MM.1S (cell line): ENCODE measurements around the gene NANS.

Source experiments
- DNase-seq: peaks from one replicate; pipeline ENCODE4 v3.0.0-alpha.2; 2015
- H2AFZ ChIP-seq: fragments of 300-600 bp; sonication (generic); 2 replicates; pipeline ENCODE4 v1.6.0; 2016; ENCODE audit warnings: antibody characterized with exemption, low read length
- H3F3A ChIP-seq: fragments of 300-600 bp; sonication (generic); 2 replicates; pipeline ENCODE4 v1.6.1; 2016; ENCODE audit warnings: mild to moderate bottlenecking, antibody characterized with exemption, low read length, moderate library complexity, mixed read lengths; ENCODE audit not compliant: insufficient read depth
- H3K27ac ChIP-seq: fragments of 300-600 bp; sonication (generic); 2 replicates; pipeline ENCODE4 v1.5.1; 2016; ENCODE audit warnings: mild to moderate bottlenecking, low read length
- H3K27me3 ChIP-seq: fragments of 300-600 bp; sonication (generic); replicated peaks from 2 replicates; pipeline ENCODE4 v1.6.0; 2016; ENCODE audit warnings: low read length; ENCODE audit not compliant: insufficient read depth
- H3K36me3 ChIP-seq: fragments of 300-600 bp; sonication (generic); replicated peaks from 2 replicates; pipeline ENCODE4 v1.6.1; 2016; ENCODE audit warnings: mild to moderate bottlenecking, low read length, mixed read lengths; ENCODE audit not compliant: insufficient read depth
- H3K4me1 ChIP-seq: fragments of 300-600 bp; sonication (generic); 2 replicates; pipeline ENCODE4 v1.6.1; 2016; ENCODE audit warnings: low read length, mixed read lengths
- H3K4me2 ChIP-seq: fragments of 300-600 bp; sonication (generic); 2 replicates; pipeline ENCODE4 v1.6.0; 2016; ENCODE audit warnings: low read depth, low read length
- H3K4me3 ChIP-seq: fragments of 300-600 bp; sonication (generic); 2 replicates; pipeline ENCODE4 v1.5.1; 2016; ENCODE audit warnings: low read length, mixed read lengths
- H3K79me2 ChIP-seq: fragments of 300-600 bp; sonication (generic); 2 replicates; pipeline ENCODE4 v1.6.1; 2016; ENCODE audit warnings: mixed run types, low read length, mixed read lengths
- H3K9ac ChIP-seq: fragments of 300-600 bp; sonication (generic); 2 replicates; pipeline ENCODE4 v1.6.1; 2016; ENCODE audit warnings: low read length, mixed read lengths
- H3K9me2 ChIP-seq: fragments of 300-600 bp; sonication (generic); replicated peaks from 2 replicates; pipeline ENCODE4 v1.6.1; 2016; ENCODE audit warnings: mild to moderate bottlenecking, low read length, mixed read lengths; ENCODE audit not compliant: insufficient read depth
- H3K9me3 ChIP-seq: fragments of 300-600 bp; sonication (generic); replicated peaks from 2 replicates; pipeline ENCODE4 v1.6.1; 2016; ENCODE audit warnings: mild to moderate bottlenecking, low read length, mixed read lengths; ENCODE audit not compliant: insufficient read depth
- H4K20me1 ChIP-seq: fragments of 300-600 bp; sonication (generic); 2 replicates; pipeline ENCODE4 v1.6.1; 2016; ENCODE audit warnings: mild to moderate bottlenecking, low read length, moderate library complexity, mixed read lengths; ENCODE audit not compliant: insufficient read depth
- CTCF ChIP-seq: fragments of 300-600 bp; sonication (generic); IDR thresholded peaks from 2 replicates; pipeline ENCODE4 v1.5.1; 2016; ENCODE audit warnings: antibody characterized with exemption, low read length, mixed read lengths
- EZH2 ChIP-seq: fragments of 300-600 bp; sonication (generic); optimal IDR thresholded peaks from 2 replicates; pipeline ENCODE3; 2017; ENCODE audit warnings: low read depth, mild to moderate bottlenecking, antibody characterized with exemption, low read length, mixed read lengths
- EZH2phosphoT487 ChIP-seq: fragments of 300-600 bp; sonication (generic); IDR thresholded peaks from 2 replicates; pipeline ENCODE4 v1.6.1; 2018; ENCODE audit warnings: antibody characterized with exemption, low read length

NANS gene

GRCh38 chr9:98021306-98022040 is 35.1 kb upstream of the NANS start:
- H2AFZ ChIP-seq, result no peak overlapping the region
- no peak overlapping the region for H3K4me3 ChIP-seq
- TF ChIP-seq EZH2phosphoT487 (no peak), EZH2 (no peak), CTCF (no peak)
- peaks cover 13% of the 10 kb centered on the region for H3K4me1 ChIP-seq
- H4K20me1 ChIP-seq, result no peaks in the 10 kb centered on the region
- peaks cover 7% of the 10 kb centered on the region; the same call in 1 of the 2 replicates for H3K36me3 ChIP-seq
- H3K9me3 ChIP-seq, result no peaks in the 10 kb centered on the region
- DNase-seq, result no peak
- no peaks in the 10 kb centered on the region for H3K9me2 ChIP-seq
- H3K4me2 ChIP-seq, result no peak overlapping the region
- no peaks in the 10 kb centered on the region for H3K79me2 ChIP-seq
- H3K27me3 ChIP-seq, result no peaks in the 10 kb centered on the region
- no peak overlapping the region for H3K27ac ChIP-seq
- peaks cover 12% of the 10 kb centered on the region for H3F3A ChIP-seq
- no peak overlapping the region for H3K9ac ChIP-seq

- no peak overlapping the region for H3K27ac ChIP-seq
- no peaks in the 10 kb centered on the region for H3K9me2 ChIP-seq
- peaks cover 7% of the 10 kb centered on the region; the same call in 1 of the 2 replicates for H3K36me3 ChIP-seq
- no peak overlapping the region for H2AFZ ChIP-seq
- H3K79me2 ChIP-seq, result no peaks in the 10 kb centered on the region
- DNase-seq, result no peak
- no peaks in the 10 kb centered on the region for H3K27me3 ChIP-seq
- no peaks in the 10 kb centered on the region for H3K9me3 ChIP-seq
- H3K9ac ChIP-seq, result no peak overlapping the region
- TF ChIP-seq CTCF (no peak), EZH2 (no peak), EZH2phosphoT487 (no peak)
- H3K4me1 ChIP-seq, result peaks cover 3% of the 10 kb centered on the region
- no peak overlapping the region for H3K4me3 ChIP-seq
- H4K20me1 ChIP-seq, result no peaks in the 10 kb centered on the region
- H3F3A ChIP-seq, result peaks cover 5% of the 10 kb centered on the region; the same call in 1 of the 2 replicates
- H3K4me2 ChIP-seq, result no peak overlapping the region
These were observed 34.1 kb upstream of the NANS start for GRCh38 chr9:98022447-98022846.

GRCh38 chr9:98024702-98025101 is 31.8 kb upstream of the NANS start:
- Histone ChIP-seq H3K27ac (no peak overlapping the region), H3K4me2 (no peak overlapping the region), H2AFZ (no peak overlapping the region), H3K9me3 (no peaks in the 10 kb centered on the region), H3K27me3 (no peaks in the 10 kb centered on the region), H3K79me2 (no peaks in the 10 kb centered on the region), H4K20me1 (no peaks in the 10 kb centered on the region), H3K36me3 (no peaks in the 10 kb centered on the region), H3K4me3 (no peak overlapping the region), H3K9ac (no peak overlapping the region), H3K4me1 (no peaks in the 10 kb centered on the region), H3F3A (no peaks in the 10 kb centered on the region), H3K9me2 (no peaks in the 10 kb centered on the region)
- TF ChIP-seq EZH2phosphoT487 (no peak), EZH2 (no peak), CTCF (no peak)
- no peak for DNase-seq
